IMR-90 (cell line): ENCODE measurements around the gene ZNF316. TPM values are rescaled to one million over a fixed set of nuclear protein-coding genes. Genes with fewer than 3 reads are reported as not detected.

Experiments
- ATAC-seq: fragments of 200-7000 bp; cut with Tn5 transposase; 2 replicates; pipeline ENCODE4 v1.9.1; 2020; ENCODE audit warnings: low read depth, mild to moderate bottlenecking, moderate library complexity
- BruUV-seq: library from RNA; stranded (reverse); fragments of 400-500 nt; replicated peaks from 2 replicates; lab custom pipeline; 2021; lab: Mats Ljungman, UMichigan
- CTCF ChIA-PET: fragments of 300-600 bp; formaldehyde crosslinking; extraction: SDS; loops from one replicate; lab custom pipeline; 2021; ENCODE audit warnings: antibody characterized with exemption; lab: Yijun Ruan, JAX
- POLR2A ChIA-PET: fragments of 300-600 bp; sonication (Branson Sonifier 250); formaldehyde crosslinking; loops from one replicate; lab custom pipeline; 2022; ENCODE audit warnings: antibody characterized with exemption; ENCODE audit not compliant: unreplicated experiment; lab: Charles Lee
- DNase-seq: peaks from one replicate; pipeline ENCODE4 v3.0.0; 2013
- H2AFZ ChIP-seq: replicated peaks from 2 replicates; pipeline ENCODE3; 2013; ENCODE audit warnings: low read length, mild to moderate bottlenecking; ENCODE audit not compliant: poor library complexity
- H2AK5ac ChIP-seq: 2 replicates; pipeline ENCODE4 v1.6.1; 2013; ENCODE audit warnings: low read depth, low read length, inconsistent platforms
- H2AK9ac ChIP-seq: replicated peaks from 2 replicates; pipeline ENCODE3; 2013; ENCODE audit warnings: mild to moderate bottlenecking, low read depth, low read length, moderate library complexity; ENCODE audit not compliant: poor library complexity
- H2BK120ac ChIP-seq: 2 replicates; pipeline ENCODE4 v1.6.1; 2013; ENCODE audit warnings: low read depth, low read length, inconsistent platforms
- H2BK15ac ChIP-seq: 3 replicates; pipeline ENCODE4 v1.6.1; 2013; ENCODE audit warnings: low read depth, low read length, inconsistent platforms
- H2BK20ac ChIP-seq: 2 replicates; pipeline ENCODE4 v1.6.1; 2013; ENCODE audit warnings: low read depth, mild to moderate bottlenecking, inconsistent platforms, low read length, moderate library complexity
- H2BK5ac ChIP-seq: 2 replicates; pipeline ENCODE4 v1.6.1; 2013; ENCODE audit warnings: mild to moderate bottlenecking, low read depth, low read length, inconsistent platforms; ENCODE audit not compliant: poor library complexity, severe bottlenecking
- H3K14ac ChIP-seq: replicated peaks from 2 replicates; pipeline ENCODE4 v1.6.1; 2013; ENCODE audit warnings: low read depth, low read length, inconsistent platforms
- H3K18ac ChIP-seq: 2 replicates; pipeline ENCODE4 v1.6.1; 2013; ENCODE audit warnings: low read depth, low read length, control low read depth
- H3K23ac ChIP-seq: 2 replicates; pipeline ENCODE4 v1.6.1; 2013; ENCODE audit warnings: low read depth, low read length, inconsistent platforms
- H3K27ac ChIP-seq: 2 replicates; pipeline ENCODE4 v1.5.1; 2013; ENCODE audit warnings: mild to moderate bottlenecking, control low read depth, low read length; ENCODE audit not compliant: insufficient read depth
- H3K27me3 ChIP-seq: 2 replicates; pipeline ENCODE4 v1.6.1; 2013; ENCODE audit warnings: low read length; ENCODE audit not compliant: control insufficient read depth, insufficient read depth
- H3K36me3 ChIP-seq: 2 replicates; pipeline ENCODE4 v1.6.1; 2013; ENCODE audit warnings: low read length, mixed read lengths; ENCODE audit not compliant: control insufficient read depth, insufficient read depth
- H3K4ac ChIP-seq: 2 replicates; pipeline ENCODE4 v1.6.1; 2013; ENCODE audit warnings: low read depth, low read length, inconsistent platforms
- H3K4me1 ChIP-seq: 2 replicates; pipeline ENCODE4 v1.6.1; 2013; ENCODE audit warnings: low read length, mixed read lengths; ENCODE audit not compliant: control insufficient read depth, insufficient read depth
- H3K4me2 ChIP-seq: 2 replicates; pipeline ENCODE4 v1.6.1; 2013; ENCODE audit warnings: low read depth, mild to moderate bottlenecking, control low read depth, low read length, moderate library complexity
- H3K4me3 ChIP-seq: 2 replicates; pipeline ENCODE4 v1.5.1; 2013; ENCODE audit warnings: low read depth, mild to moderate bottlenecking, control low read depth, low read length, moderate library complexity; ENCODE audit not compliant: insufficient read depth
- H3K56ac ChIP-seq: 2 replicates; pipeline ENCODE4 v1.6.1; 2013; ENCODE audit warnings: low read length, inconsistent platforms; ENCODE audit not compliant: insufficient read depth; ENCODE audit errors: extremely low read depth
- H3K79me1 ChIP-seq, 2 experiments: 2 replicates each; pipeline ENCODE4 v1.6.1; 2013; ENCODE audit warnings: low read length in 2 of 2, inconsistent platforms in 1 of 2, low read depth in 1 of 2
- H3K9ac ChIP-seq: 2 replicates; pipeline ENCODE4 v1.6.1; 2013; ENCODE audit warnings: low read depth, low read length, control low read depth
- H3K9me1 ChIP-seq: 2 replicates; pipeline ENCODE4 v1.6.1; 2013; ENCODE audit warnings: low read length, inconsistent platforms; ENCODE audit not compliant: insufficient read depth
- H3K9me3 ChIP-seq: 2 replicates; pipeline ENCODE4 v1.6.1; 2013; ENCODE audit warnings: low read length; ENCODE audit not compliant: control insufficient read depth, insufficient read depth
- H4K20me1 ChIP-seq: 2 replicates; pipeline ENCODE4 v1.6.1; 2013; ENCODE audit warnings: low read length, inconsistent platforms; ENCODE audit not compliant: insufficient read depth
- H4K5ac ChIP-seq: 2 replicates; pipeline ENCODE4 v1.6.1; 2013; ENCODE audit warnings: mild to moderate bottlenecking, low read depth, low read length, control low read depth
- H4K8ac ChIP-seq, 2 experiments: 2 replicates each; pipeline ENCODE4 v1.6.1; 2013; ENCODE audit warnings: low read depth in 2 of 2, low read length in 2 of 2, control low read depth in 1 of 2, inconsistent platforms in 1 of 2
- H4K91ac ChIP-seq: 2 replicates; pipeline ENCODE4 v1.6.1; 2013; ENCODE audit warnings: low read depth, low read length, inconsistent platforms; ENCODE audit not compliant: insufficient read depth
- MAFK ChIP-seq: IDR thresholded peaks from 2 replicates; pipeline ENCODE4 v1.6.1; 2012; ENCODE audit warnings: low read depth, low read length, improper control_type of control experiment
- NFE2L2 ChIP-seq: fragments of 150-350 bp; IDR thresholded peaks from 2 replicates; pipeline ENCODE4 v1.6.1; 2016; ENCODE audit warnings: low read depth, mild to moderate bottlenecking, low read length
- RCOR1 ChIP-seq: IDR thresholded peaks from 2 replicates; pipeline ENCODE4 v1.6.1; 2012; ENCODE audit warnings: mild to moderate bottlenecking, low read length, improper control_type of control experiment; ENCODE audit not compliant: insufficient replicate concordance
- WGBS, 2 experiments: methylation state at CpG; one replicate each; pipeline versions ENCODE4 v1.1.5 to v1.1.7; 2013; ENCODE audit warnings: missing lambda C conversion rate in 2 of 2; ENCODE audit not compliant: insufficient read length in 1 of 2; ENCODE audit errors: extremely low coverage in 2 of 2; 5-methylcytosine and 5-hydroxymethylcytosine counted together
- dilution Hi-C: fragments of 300-500 bp; cut with HindIII; formaldehyde crosslinking; loops from one replicate; pipeline ENCODE4 v1.14.3; 2018; ENCODE audit warnings: low sequenced_read_pairs; ENCODE audit not compliant: unreplicated experiment
- in situ Hi-C: fragments of 300-500 bp; cut with MboI; formaldehyde crosslinking; loops from 3 replicates; pipeline ENCODE4 v1.14.3; 2019; ENCODE audit warnings: low sequenced_read_pairs, inconsistent platforms, mixed read lengths
- intact Hi-C: fragments of 100-400 bp; cut with micrococcal nuclease; formaldehyde crosslinking; loops from 2 replicates; pipeline ENCODE4 v1.10.0; 2022
- polyA plus RNA-seq, 3 experiments: library from polyadenylated mRNA; depleted of rRNA; stranded (reverse); fragments of >200 nt; gene quantifications; 2 replicates each; pipeline ENCODE4 v1.2.3, GENCODE V29; 2012; ENCODE audit warnings: low replicate concordance in 1 of 3
- total RNA-seq: library from RNA; depleted of rRNA; stranded (reverse); fragments of >200 nt; gene quantifications from 2 replicates; pipeline ENCODE4 v1.2.3, GENCODE V29; 2012

The ZNF316 gene
- total and polyA plus RNA-seq, 2 of the 4 experiments (the other 2 are of a cell fraction) = 3.2 to 7.2 TPM

DNA sequence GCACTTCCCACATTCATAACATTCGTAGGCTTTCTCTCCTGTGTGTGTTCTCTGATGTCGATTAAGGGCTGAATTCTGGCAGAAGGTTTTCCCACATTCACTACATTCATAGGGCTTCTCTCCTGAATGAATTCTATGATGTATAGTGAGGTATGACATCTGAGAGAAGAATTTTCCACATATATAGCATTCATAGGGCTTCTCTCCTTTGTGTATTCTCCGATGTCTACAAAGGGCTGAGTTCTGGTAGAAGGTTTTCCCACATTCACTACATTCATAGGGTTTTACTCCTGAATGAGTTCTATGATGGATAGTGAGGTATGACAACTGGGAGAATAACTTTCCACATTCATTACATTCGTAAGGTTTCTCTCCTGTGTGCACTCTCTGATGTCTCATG lies 54.0 kb downstream of the ZNF316 start:
- no peak overlapping the region for H3K23ac ChIP-seq
- TF ChIP-seq MAFK (no peak), RCOR1 (no peak), NFE2L2 (no peak)
- H3K4me1 ChIP-seq = no peaks in the 10 kb centered on the region
- no peak overlapping the region for H3K4me3 ChIP-seq
- H2AK9ac ChIP-seq = no peak overlapping the region
- in situ Hi-C loops = no loop called here
- intact Hi-C loops = no loop called here
- H3K4me2 ChIP-seq = no peak overlapping the region
- H3K9me1 ChIP-seq = no peaks in the 10 kb centered on the region
- H2BK120ac ChIP-seq = no peak overlapping the region
- no peaks in the 10 kb centered on the region; the same call in 1 of the 2 replicates for H4K20me1 ChIP-seq
- no peak overlapping the region for H3K4ac ChIP-seq
- no peak overlapping the region for H2AK5ac ChIP-seq
- no CpG with 5 or more reads among the region's 4 CpGs for WGBS, 2 experiments
- no peak overlapping the region for H3K14ac ChIP-seq
- H4K8ac ChIP-seq = no peak overlapping the region
- no peak overlapping the region for H3K56ac ChIP-seq
- no TSS peak for BruUV-seq
- DNase-seq (no peak), ATAC-seq (no peak)
- H3K18ac ChIP-seq = no peak overlapping the region
- H2AFZ ChIP-seq = no peak overlapping the region
- H4K91ac ChIP-seq = no peak overlapping the region
- no peak overlapping the region for H4K5ac ChIP-seq
- dilution Hi-C loops = no loop called here
- peaks cover 95% of the 10 kb centered on the region for H3K9me3 ChIP-seq
- no peak overlapping the region for H2BK5ac ChIP-seq
- no peak overlapping the region for H3K27ac ChIP-seq
- no peak overlapping the region for H2BK20ac ChIP-seq
- peaks cover 0 to 2% of the 10 kb centered on the region in 2 experiments; a peak in 1 of 4 replicates for H3K79me1 ChIP-seq
- CTCF ChIA-PET = no interaction called here
- POLR2A ChIA-PET = no interaction called here
- no peak overlapping the region for H2BK15ac ChIP-seq
- peaks cover 85% of the 10 kb centered on the region for H3K36me3 ChIP-seq
- H3K27me3 ChIP-seq = no peaks in the 10 kb centered on the region
- no peak overlapping the region for H3K9ac ChIP-seq
